ENCODE data around the gene MTREX.

Gene MTREX

DNA sequence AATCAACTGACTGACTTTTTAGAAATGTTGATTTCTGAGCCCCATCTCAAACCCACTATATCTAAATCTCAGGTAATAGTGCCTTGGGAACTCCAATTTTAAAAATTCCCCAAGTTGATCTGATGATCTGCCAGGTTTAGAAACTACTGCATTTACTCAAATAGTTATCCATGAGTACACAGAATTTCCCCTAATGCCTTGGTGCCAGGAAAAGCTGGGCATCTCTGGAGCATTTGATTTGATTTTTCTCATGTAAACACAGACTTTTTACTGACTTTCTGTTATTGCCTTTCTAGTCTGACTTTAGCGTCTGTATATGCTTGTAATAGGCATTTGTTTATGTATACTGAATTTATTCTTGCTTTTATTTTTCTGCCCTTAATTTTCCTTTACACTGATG lies 35.8 kb downstream of the MTREX start:
- H3K4me1 ChIP-seq (ENCODE audit: control insufficient read depth in 2 of 2, insufficient read depth in 2 of 2, low read length in 2 of 2), result peaks cover 0 to 2% of the 10 kb centered on the region in 2 donors
- H3K9me3 ChIP-seq (ENCODE audit: control insufficient read depth in 2 of 2, low read length in 2 of 2), result no peaks in the 10 kb centered on the region
- no peak overlapping the region for H3K27ac ChIP-seq (ENCODE audit: low read depth in 2 of 2, low read length in 2 of 2)
- no peak overlapping the region for H3K4me3 ChIP-seq (ENCODE audit: low read length in 2 of 2)
- peaks cover 31 to 41% of the 10 kb centered on the region in 2 donors for H3K36me3 ChIP-seq (ENCODE audit: control insufficient read depth in 2 of 2, insufficient read depth in 2 of 2, low read length in 2 of 2)
- H3K9ac ChIP-seq (ENCODE audit: low read depth in 1 of 2, low read length in 2 of 2), result no peak overlapping the region
- no peaks in the 10 kb centered on the region for H3K27me3 ChIP-seq (ENCODE audit: control insufficient read depth in 2 of 2, insufficient read depth in 2 of 2, low read length in 2 of 2)

GRCh38 chr5:55344392-55344992 lies 36.7 kb downstream of the MTREX start:
- Histone ChIP-seq H3K36me3 (ENCODE audit: control insufficient read depth in 2 of 2, insufficient read depth in 2 of 2, low read length in 2 of 2) (peaks cover 38 to 44% of the 10 kb centered on the region in 2 donors), H3K4me1 (ENCODE audit: control insufficient read depth in 2 of 2, insufficient read depth in 2 of 2, low read length in 2 of 2) (peaks cover 0 to 2% of the 10 kb centered on the region in 2 donors), H3K4me3 (ENCODE audit: low read length in 2 of 2) (no peak overlapping the region), H3K9ac (ENCODE audit: low read depth in 1 of 2, low read length in 2 of 2) (no peak overlapping the region), H3K27me3 (ENCODE audit: control insufficient read depth in 2 of 2, insufficient read depth in 2 of 2, low read length in 2 of 2) (no peaks in the 10 kb centered on the region), H3K9me3 (ENCODE audit: control insufficient read depth in 2 of 2, low read length in 2 of 2) (no peaks in the 10 kb centered on the region), H3K27ac (ENCODE audit: low read depth in 2 of 2, low read length in 2 of 2) (no peak overlapping the region)

- Histone ChIP-seq H3K27ac (ENCODE audit: low read depth in 2 of 2, low read length in 2 of 2) (no peak overlapping the region), H3K36me3 (ENCODE audit: control insufficient read depth in 2 of 2, insufficient read depth in 2 of 2, low read length in 2 of 2) (peaks cover 45 to 46% of the 10 kb centered on the region in 2 donors), H3K9ac (ENCODE audit: low read depth in 1 of 2, low read length in 2 of 2) (no peak overlapping the region), H3K27me3 (ENCODE audit: control insufficient read depth in 2 of 2, insufficient read depth in 2 of 2, low read length in 2 of 2) (no peaks in the 10 kb centered on the region), H3K4me3 (ENCODE audit: low read length in 2 of 2) (no peak overlapping the region), H3K4me1 (ENCODE audit: control insufficient read depth in 2 of 2, insufficient read depth in 2 of 2, low read length in 2 of 2) (peaks cover 0 to 2% of the 10 kb centered on the region in 2 donors), H3K9me3 (ENCODE audit: control insufficient read depth in 2 of 2, low read length in 2 of 2) (no peaks in the 10 kb centered on the region)
Measured at GRCh38 chr5:55345327-55345726, 37.5 kb downstream of the MTREX start.

- Histone ChIP-seq H3K27me3 (ENCODE audit: control insufficient read depth in 2 of 2, insufficient read depth in 2 of 2, low read length in 2 of 2) (no peaks in the 10 kb centered on the region), H3K27ac (ENCODE audit: low read depth in 2 of 2, low read length in 2 of 2) (no peak overlapping the region), H3K9ac (ENCODE audit: low read depth in 1 of 2, low read length in 2 of 2) (no peak overlapping the region), H3K4me1 (ENCODE audit: control insufficient read depth in 2 of 2, insufficient read depth in 2 of 2, low read length in 2 of 2) (peaks cover 0 to 2% of the 10 kb centered on the region in 2 donors), H3K36me3 (ENCODE audit: control insufficient read depth in 2 of 2, insufficient read depth in 2 of 2, low read length in 2 of 2) (peaks cover 41 to 54% of the 10 kb centered on the region in 2 donors), H3K4me3 (ENCODE audit: low read length in 2 of 2) (no peak overlapping the region), H3K9me3 (ENCODE audit: control insufficient read depth in 2 of 2, low read length in 2 of 2) (no peaks in the 10 kb centered on the region)
Measured at GRCh38 chr5:55347786-55348185, 40.0 kb downstream of the MTREX start.

DNA sequence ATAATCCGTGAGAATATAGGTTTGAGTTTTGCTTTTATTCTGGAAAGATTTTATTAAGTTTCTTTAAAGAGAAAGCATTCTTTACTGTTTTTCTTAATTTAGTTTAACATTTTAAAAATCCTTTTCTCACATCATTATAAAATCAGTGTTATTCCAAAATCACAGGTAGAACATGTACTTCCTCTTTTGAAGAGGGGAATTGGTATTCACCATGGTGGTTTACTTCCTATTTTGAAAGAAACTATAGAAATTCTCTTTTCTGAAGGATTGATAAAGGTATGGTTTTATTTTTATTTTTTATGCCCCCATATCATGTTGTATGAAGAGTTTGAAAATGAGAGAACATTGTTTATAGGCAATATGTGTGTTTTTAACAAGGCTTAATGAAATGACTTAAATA lies 43.0 kb downstream of the MTREX start:
- Histone ChIP-seq H3K9ac (ENCODE audit: low read depth in 1 of 2, low read length in 2 of 2) (no peak overlapping the region), H3K27me3 (ENCODE audit: control insufficient read depth in 2 of 2, insufficient read depth in 2 of 2, low read length in 2 of 2) (no peaks in the 10 kb centered on the region), H3K36me3 (ENCODE audit: control insufficient read depth in 2 of 2, insufficient read depth in 2 of 2, low read length in 2 of 2) (peaks cover 45 to 78% of the 10 kb centered on the region in 2 donors), H3K4me3 (ENCODE audit: low read length in 2 of 2) (no peak overlapping the region), H3K9me3 (ENCODE audit: control insufficient read depth in 2 of 2, low read length in 2 of 2) (no peaks in the 10 kb centered on the region), H3K27ac (ENCODE audit: low read depth in 2 of 2, low read length in 2 of 2) (no peak overlapping the region), H3K4me1 (ENCODE audit: control insufficient read depth in 2 of 2, insufficient read depth in 2 of 2, low read length in 2 of 2) (no peaks in the 10 kb centered on the region)

DNA sequence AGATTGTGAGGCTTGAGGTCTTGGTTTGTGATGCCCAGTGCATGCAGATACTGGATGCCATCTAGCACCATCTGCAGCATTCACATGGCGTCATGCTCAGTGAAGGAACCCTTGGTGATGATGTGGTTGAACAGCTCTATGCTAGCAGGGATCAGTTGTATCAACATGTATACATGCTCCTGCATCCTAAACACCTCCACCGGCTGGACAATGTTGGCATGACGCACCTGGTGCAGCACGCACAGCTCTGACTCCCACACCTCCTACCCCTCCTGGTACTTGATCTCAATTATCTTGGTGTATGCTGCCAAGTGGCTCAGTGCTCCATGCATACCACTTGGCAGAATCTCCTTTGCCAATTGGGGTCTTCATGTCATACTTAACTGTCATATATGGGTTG lies 49.1 kb downstream of the MTREX start:
- H3K9me3 ChIP-seq (ENCODE audit: control insufficient read depth in 2 of 2, low read length in 2 of 2), result no peaks in the 10 kb centered on the region
- H3K27me3 ChIP-seq (ENCODE audit: control insufficient read depth in 2 of 2, insufficient read depth in 2 of 2, low read length in 2 of 2), result no peaks in the 10 kb centered on the region
- H3K36me3 ChIP-seq (ENCODE audit: control insufficient read depth in 2 of 2, insufficient read depth in 2 of 2, low read length in 2 of 2), result peaks cover 54 to 65% of the 10 kb centered on the region in 2 donors
- no peaks in the 10 kb centered on the region for H3K4me1 ChIP-seq (ENCODE audit: control insufficient read depth in 2 of 2, insufficient read depth in 2 of 2, low read length in 2 of 2)
- no peak overlapping the region for H3K9ac ChIP-seq (ENCODE audit: low read depth in 1 of 2, low read length in 2 of 2)
- no peak overlapping the region for H3K27ac ChIP-seq (ENCODE audit: low read depth in 2 of 2, low read length in 2 of 2)
- H3K4me3 ChIP-seq (ENCODE audit: low read length in 2 of 2), result no peak overlapping the region

- Histone ChIP-seq H3K27me3 (ENCODE audit: control insufficient read depth in 2 of 2, insufficient read depth in 2 of 2, low read length in 2 of 2) (no peaks in the 10 kb centered on the region), H3K4me1 (ENCODE audit: control insufficient read depth in 2 of 2, insufficient read depth in 2 of 2, low read length in 2 of 2) (no peaks in the 10 kb centered on the region), H3K36me3 (ENCODE audit: control insufficient read depth in 2 of 2, insufficient read depth in 2 of 2, low read length in 2 of 2) (peaks cover 42% of the 10 kb centered on the region in 2 donors), H3K9me3 (ENCODE audit: control insufficient read depth in 2 of 2, low read length in 2 of 2) (no peaks in the 10 kb centered on the region), H3K9ac (ENCODE audit: low read depth in 1 of 2, low read length in 2 of 2) (no peak overlapping the region), H3K4me3 (ENCODE audit: low read length in 2 of 2) (no peak overlapping the region), H3K27ac (ENCODE audit: low read depth in 2 of 2, low read length in 2 of 2) (no peak overlapping the region)
Measured at GRCh38 chr5:55360190-55360589, 52.4 kb downstream of the MTREX start.

DNA sequence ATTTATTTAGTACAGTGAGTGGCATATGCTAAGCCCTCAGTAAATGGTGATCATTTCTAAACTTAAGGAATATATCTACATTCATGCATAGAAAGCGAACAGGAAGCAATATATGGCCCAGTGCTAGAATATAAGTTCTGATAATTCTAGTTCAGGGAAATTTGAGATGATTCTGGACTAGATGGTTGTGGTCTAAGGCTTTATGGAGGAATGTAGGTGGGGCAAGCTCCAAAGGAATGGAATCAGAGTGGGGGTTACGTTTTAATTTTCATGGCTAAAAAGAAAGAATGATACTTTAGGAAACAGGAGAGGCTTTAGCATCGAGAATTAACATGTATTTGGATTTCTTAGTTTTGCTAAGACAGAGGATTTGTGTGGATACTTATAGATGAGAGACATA lies 56.1 kb downstream of the MTREX start:
- no peak overlapping the region for H3K4me3 ChIP-seq (ENCODE audit: low read length in 2 of 2)
- no peaks in the 10 kb centered on the region for H3K9me3 ChIP-seq (ENCODE audit: control insufficient read depth in 2 of 2, low read length in 2 of 2)
- H3K36me3 ChIP-seq (ENCODE audit: control insufficient read depth in 2 of 2, insufficient read depth in 2 of 2, low read length in 2 of 2), result peaks cover 18 to 23% of the 10 kb centered on the region in 2 donors

GRCh38 chr5:55364537-55365055 lies 56.8 kb downstream of the MTREX start:
- Histone ChIP-seq H3K27ac (ENCODE audit: low read depth in 2 of 2, low read length in 2 of 2) (no peak overlapping the region), H3K4me3 (ENCODE audit: low read length in 2 of 2) (no peak overlapping the region), H3K36me3 (ENCODE audit: control insufficient read depth in 2 of 2, insufficient read depth in 2 of 2, low read length in 2 of 2) (peaks cover 15 to 17% of the 10 kb centered on the region in 2 donors), H3K27me3 (ENCODE audit: control insufficient read depth in 2 of 2, insufficient read depth in 2 of 2, low read length in 2 of 2) (no peaks in the 10 kb centered on the region), H3K9me3 (ENCODE audit: control insufficient read depth in 2 of 2, low read length in 2 of 2) (no peaks in the 10 kb centered on the region), H3K4me1 (ENCODE audit: control insufficient read depth in 2 of 2, insufficient read depth in 2 of 2, low read length in 2 of 2) (no peaks in the 10 kb centered on the region), H3K9ac (ENCODE audit: low read depth in 1 of 2, low read length in 2 of 2) (no peak overlapping the region)

More for the DNA sequence above, 56.1 kb downstream of the MTREX start:
- Histone ChIP-seq H3K4me1 (ENCODE audit: control insufficient read depth in 2 of 2, insufficient read depth in 2 of 2, low read length in 2 of 2) (no peaks in the 10 kb centered on the region), H3K27ac (ENCODE audit: low read depth in 2 of 2, low read length in 2 of 2) (no peak overlapping the region), H3K9ac (ENCODE audit: low read depth in 1 of 2, low read length in 2 of 2) (no peak overlapping the region), H3K27me3 (ENCODE audit: control insufficient read depth in 2 of 2, insufficient read depth in 2 of 2, low read length in 2 of 2) (no peaks in the 10 kb centered on the region)

GRCh38 chr5:55370291-55370925 lies 62.6 kb downstream of the MTREX start:
- Histone ChIP-seq H3K9ac (ENCODE audit: low read depth in 1 of 2, low read length in 2 of 2) (no peak overlapping the region), H3K27me3 (ENCODE audit: control insufficient read depth in 2 of 2, insufficient read depth in 2 of 2, low read length in 2 of 2) (no peaks in the 10 kb centered on the region), H3K4me1 (ENCODE audit: control insufficient read depth in 2 of 2, insufficient read depth in 2 of 2, low read length in 2 of 2) (peaks cover 0 to 8% of the 10 kb centered on the region in 2 donors), H3K36me3 (ENCODE audit: control insufficient read depth in 2 of 2, insufficient read depth in 2 of 2, low read length in 2 of 2) (peaks cover 7 to 24% of the 10 kb centered on the region in 2 donors), H3K9me3 (ENCODE audit: control insufficient read depth in 2 of 2, low read length in 2 of 2) (no peaks in the 10 kb centered on the region), H3K27ac (ENCODE audit: low read depth in 2 of 2, low read length in 2 of 2) (no peak overlapping the region), H3K4me3 (ENCODE audit: low read length in 2 of 2) (no peak overlapping the region)

Measured in mucosa of rectum (tissue), 2 donors.